Fibroblast of gingiva (primary cell): ENCODE data around the gene HSPB6.
"Not testable (repeated sequence)": the region's sequence is repeated elsewhere in the genome, so short reads cannot be mapped to it uniquely, and the experiment has no call there.

Experiments used
- DNase-seq: peaks from one replicate; pipeline ENCODE4 v3.0.0-alpha.2; 2011; ENCODE audit warnings: low read depth

Gene HSPB6

GRCh38 chr19:35786299-35787160, 29.7 kb upstream of the HSPB6 start:
- DNase-seq, result no peak

GRCh38 chr19:35785339-35785627, 28.5 kb upstream of the HSPB6 start:
- DNase-seq, result no peak

- DNase-seq, result no peak
Measured at GRCh38 chr19:35784503-35785338, 27.9 kb upstream of the HSPB6 start.

- DNase-seq, result no peak
Measured at GRCh38 chr19:35783469-35784434, 26.9 kb upstream of the HSPB6 start.

- DNase-seq, result no peak
Measured at GRCh38 chr19:35782589-35782988, 25.8 kb upstream of the HSPB6 start.

GRCh38 chr19:35781650-35782049, 24.8 kb upstream of the HSPB6 start:
- DNase-seq, result no peak

GRCh38 chr19:35780717-35781116, 23.9 kb upstream of the HSPB6 start:
- DNase-seq, result no peak

GRCh38 chr19:35780058-35780457, 23.2 kb upstream of the HSPB6 start:
- no peak for DNase-seq

- DNase-seq, result no peak
Measured at GRCh38 chr19:35779033-35779432, 22.2 kb upstream of the HSPB6 start.

GRCh38 chr19:35777961-35778360, 21.1 kb upstream of the HSPB6 start:
- no peak for DNase-seq

- DNase-seq, result no peak
Measured at GRCh38 chr19:35777086-35777841, 20.4 kb upstream of the HSPB6 start.

GRCh38 chr19:35776102-35776788, 19.4 kb upstream of the HSPB6 start:
- no peak for DNase-seq

- DNase-seq, result peak; percentile 91
Measured at GRCh38 chr19:35775298-35776101, 18.7 kb upstream of the HSPB6 start, which contains the start of gene ARHGAP33. Gene ARHGAP33, plus strand, starts transcription at chr19:35775564. Its CDS starts 95 bp downstream, at chr19:35775659.

- no peak for DNase-seq
Measured at GRCh38 chr19:35775046-35775297, 18.1 kb upstream of the HSPB6 start.

- no peak for DNase-seq
Measured at GRCh38 chr19:35774274-35775045, 17.6 kb upstream of the HSPB6 start.

- no peak for DNase-seq
Measured at GRCh38 chr19:35773020-35773806, 16.4 kb upstream of the HSPB6 start.

- DNase-seq, result not testable (repeated sequence)
Measured at GRCh38 chr19:35772362-35772761, 15.5 kb upstream of the HSPB6 start.

GRCh38 chr19:35768082-35768421, 11.2 kb upstream of the HSPB6 start:
- DNase-seq, result no peak
